ENCODE data around the gene CNTN6.
A peak's percentile ranks its signal among the peaks of the same experiment; 100 is the strongest.

Gene CNTN6

DNA sequence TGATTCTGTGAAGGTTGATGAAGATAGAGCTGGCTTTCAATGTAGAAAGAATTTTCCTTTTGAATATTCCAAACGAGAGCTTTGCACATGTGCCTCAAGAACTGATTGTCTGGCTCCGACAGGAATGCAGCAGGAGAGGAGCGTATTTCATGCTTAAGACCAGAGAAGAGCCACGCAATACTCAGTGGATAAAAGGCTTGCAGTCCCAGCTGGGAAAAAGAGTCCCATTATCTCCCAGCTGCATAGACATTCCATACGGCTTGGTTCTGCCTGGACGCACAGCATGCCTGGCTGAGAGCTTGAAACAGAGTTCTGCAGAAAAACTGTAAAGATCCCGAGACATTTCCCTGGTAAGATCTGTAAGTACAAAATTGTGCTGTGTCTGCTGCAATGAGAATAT, at the start of gene CNTN6:
CNTN6 (plus strand) TSS at position 254 of the 400 bp plus-strand sequence. CDS start 54,985 bp downstream, outside the sequence.
- DNase-seq: peak; percentile 15

DNA sequence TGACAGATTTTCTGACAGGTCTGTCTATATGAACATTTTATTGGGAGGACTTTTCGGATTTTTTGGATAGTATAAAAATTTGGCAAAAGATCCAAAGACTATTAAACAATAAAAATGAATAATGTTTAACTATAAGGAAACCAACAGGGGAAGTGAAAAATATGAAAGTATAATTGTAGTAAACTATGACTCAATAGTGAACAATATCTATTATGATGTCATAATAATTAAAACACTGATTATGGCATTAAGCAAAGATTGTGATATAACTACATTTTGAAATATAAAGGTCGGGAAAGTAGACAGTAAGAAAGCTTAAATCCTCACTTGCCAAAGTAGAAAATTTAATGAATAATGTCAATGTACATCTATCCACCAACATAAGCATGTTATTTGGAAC, 44.3 kb upstream of the CNTN6 start:
- DNase-seq: no peak

DNA sequence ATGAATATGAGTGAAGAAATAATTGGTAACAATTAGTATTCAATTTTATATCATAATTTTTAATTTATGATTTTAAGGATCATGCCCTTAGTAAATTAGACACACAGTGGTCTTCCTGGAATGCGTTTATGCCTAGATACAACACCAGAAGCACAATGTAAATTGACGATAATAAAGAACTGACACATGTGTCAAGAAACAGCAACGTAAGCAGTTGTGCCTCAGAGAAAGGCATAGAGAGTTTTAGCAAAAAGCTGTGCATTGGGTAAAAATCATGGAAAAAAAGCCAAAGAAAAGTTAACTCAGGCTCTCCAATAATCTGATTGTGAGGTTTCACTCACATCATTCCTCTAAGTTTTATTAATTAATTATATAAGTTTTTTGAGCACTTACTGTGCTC, 37.0 kb upstream of the CNTN6 start:
- DNase-seq: no peak

DNA sequence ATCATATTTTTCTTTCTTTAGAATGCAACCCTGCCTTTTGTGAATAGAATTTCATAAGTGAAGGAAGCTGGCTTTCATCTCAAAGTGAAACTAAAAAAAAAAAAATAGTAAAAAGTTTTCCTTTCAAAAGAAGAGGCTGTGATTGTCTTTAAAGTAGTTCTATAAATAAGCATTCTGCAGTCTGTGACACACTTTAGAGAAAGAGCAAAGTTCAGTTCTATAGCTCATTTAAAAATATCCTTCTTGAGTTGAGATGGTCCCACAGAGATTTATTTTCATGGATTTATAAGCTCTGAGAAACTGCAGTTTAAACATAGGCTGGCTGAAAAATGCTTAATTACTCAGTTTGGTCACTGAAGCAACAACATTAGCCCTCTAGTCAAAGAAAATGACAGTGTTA, 36.1 kb upstream of the CNTN6 start:
- no peak for DNase-seq

DNA sequence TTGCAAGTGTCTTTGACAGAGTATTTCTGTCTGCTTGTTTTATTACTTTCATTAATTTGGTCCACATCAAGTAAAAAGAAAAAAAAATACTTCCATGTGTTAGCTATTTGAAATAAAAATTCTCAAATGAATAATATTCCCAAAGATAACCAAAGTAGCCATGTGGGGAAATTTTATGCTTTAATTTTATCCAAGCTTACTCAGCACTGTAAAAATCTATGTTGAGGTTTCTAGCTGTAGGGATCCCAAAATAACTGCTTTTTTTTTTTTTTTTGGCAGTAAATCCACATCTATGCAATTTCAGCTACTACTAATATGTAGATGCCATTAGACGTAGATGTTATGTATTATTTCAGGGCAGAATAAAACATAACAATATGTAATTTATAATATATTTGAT, 35.4 kb upstream of the CNTN6 start:
- DNase-seq: no peak

DNA sequence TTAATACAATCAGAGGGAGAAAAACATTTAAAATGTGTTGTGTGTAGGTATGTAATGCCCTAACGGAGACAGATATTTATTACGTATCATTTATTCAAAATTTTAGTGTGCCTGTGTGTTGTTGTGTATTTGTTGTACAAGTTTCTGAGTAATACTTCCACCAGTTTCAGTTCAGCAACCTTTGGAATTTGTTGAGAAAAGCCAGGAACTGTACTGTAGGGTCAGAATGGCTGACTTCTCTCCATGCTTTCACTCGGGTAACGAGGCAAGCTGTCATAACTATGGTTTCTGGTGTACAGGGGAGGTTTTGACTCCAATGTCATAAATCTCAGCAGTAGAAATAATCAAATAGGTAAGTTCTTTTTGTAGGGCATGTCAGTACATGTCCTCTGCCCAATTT, 23.8 kb upstream of the CNTN6 start:
- no peak for DNase-seq

DNA sequence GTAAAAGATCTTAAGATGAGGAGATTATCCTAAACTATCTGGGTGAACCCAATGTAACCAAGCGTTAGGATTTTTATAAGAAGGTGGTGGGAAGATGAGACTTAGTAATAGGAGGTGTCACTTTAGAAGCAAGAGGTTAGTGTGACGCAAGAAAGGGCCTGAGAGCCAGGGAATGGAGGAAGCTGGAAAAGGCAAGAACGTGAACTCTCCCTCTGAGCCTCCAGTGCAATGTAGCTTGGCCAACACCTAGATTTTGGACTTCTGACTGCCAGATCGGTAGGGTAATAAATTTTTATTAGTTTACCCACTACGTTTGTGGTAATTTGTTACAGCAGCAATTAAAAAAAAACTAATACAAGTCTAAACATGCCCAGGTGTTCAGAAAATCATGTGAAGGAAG, 20.8 kb upstream of the CNTN6 start:
- no peak for DNase-seq

DNA sequence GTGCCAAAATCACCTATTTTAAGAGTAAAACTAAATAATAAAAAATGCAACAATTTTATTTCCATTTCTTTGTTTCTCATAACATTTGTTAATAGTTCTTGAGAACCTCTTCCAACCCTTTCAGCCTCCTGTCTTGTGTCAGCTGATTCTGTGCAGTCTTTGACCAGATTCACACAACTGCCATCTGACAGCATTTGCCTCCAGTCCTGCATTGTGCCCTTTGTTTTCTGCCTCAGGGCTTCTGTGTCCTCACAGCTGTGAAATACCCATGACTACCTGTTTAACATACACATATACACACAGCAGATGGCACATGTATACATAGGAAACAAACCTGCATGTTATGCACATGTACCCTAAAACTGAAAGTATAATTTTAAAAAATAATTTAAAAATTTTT, 13.2 kb upstream of the CNTN6 start:
- DNase-seq: no peak

DNA sequence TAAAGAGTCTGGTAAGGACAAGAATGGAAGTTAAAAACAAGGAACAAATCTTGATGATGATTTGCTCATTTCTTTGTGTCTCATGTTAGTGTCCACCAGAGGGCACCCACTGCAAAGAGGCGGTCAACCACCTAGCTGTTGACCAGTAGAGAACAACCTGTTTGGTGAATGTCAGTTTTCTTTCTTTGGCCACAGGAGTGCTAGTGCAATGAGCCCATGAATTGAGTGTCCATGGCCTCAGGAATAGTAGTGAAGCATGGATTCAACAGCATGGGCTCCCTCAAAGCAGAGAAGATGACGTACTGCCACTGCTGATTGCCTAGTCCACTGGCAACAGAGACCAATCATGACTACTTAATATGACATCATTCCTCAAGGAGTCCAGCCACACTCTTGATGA, 10.7 kb upstream of the CNTN6 start:
- no peak for DNase-seq

DNA sequence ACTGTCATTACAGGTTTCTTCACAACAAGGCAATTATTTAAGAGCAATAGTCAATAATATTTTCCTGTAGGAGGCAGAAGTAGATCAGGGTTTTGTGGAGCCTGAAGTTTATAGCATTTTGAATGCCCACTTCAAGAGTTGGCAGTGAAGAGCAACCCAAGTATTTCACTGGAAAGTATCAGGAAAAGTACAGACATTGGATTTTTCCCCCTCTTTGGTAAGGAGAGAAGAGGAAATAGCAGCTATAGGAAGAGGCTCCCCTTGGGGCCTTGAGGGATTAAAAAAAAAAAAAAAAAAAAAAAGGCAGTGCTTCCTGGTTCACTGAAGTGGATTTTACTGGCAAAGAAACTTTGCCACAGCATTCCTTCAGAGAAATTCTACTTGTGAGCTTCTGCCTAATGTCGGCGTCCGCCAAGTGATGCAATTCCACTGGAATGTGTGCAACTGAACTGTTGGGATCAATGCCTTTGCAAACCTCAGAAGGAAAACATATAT, 5.7 kb upstream of the CNTN6 start:
- no peak for DNase-seq

DNA sequence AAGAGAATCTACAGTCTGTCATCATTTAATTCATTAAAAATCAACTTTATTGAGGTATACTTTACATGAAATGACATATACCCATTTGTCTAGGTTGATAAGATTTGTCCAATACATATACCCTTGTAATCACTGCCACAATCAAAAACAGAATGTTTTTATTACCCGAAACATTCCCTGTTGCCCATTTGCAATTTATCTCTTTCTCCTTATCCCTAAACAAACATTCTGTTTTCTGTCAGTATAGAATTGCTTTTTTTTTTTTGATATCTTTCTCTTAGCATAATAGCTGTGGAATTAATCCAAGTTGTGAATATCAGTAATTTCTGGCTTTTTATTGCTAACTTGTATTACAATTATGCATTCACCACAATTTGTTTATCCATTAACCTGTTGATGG, 4.3 kb upstream of the CNTN6 start:
- no peak for DNase-seq

DNA sequence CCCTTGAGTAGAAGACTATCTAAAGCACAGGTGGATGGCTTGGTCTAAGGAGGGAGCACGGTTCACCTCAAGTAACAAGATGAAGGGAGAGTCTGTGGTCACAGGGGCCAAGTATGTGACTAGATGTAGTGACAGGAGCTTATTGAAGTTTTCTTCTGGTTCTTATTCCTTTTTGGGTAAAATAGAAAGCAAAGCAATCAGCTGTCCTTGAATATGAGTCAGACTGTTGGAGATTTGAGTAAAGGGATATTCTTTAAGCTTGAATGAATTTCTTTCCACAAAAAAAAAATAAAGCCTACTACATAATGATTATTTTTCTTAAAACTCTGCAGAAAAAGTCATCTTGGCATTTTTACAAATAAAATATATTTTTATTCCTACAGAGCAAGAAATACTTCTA, 1.5 kb upstream of the CNTN6 start:
- DNase-seq: no peak

DNA sequence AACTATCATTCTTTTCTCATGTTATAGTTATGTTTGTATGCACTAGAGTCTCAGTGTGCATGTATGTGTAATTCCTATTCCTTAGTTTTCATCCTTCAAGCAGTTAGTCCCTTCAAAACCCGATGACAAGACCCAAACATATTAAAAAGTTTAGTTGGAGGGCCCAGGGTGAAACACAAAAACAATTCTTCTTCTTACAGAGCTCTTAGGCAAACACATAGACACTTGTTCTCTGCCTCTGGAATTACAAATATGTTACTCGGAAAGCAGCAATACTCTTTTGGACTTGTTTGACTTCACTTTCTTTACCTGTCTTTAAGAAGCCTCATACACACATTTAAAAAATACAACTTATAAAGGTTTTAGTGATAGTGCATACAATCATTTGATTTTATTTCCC, 763 bp upstream of the CNTN6 start:
- no peak for DNase-seq

DNA sequence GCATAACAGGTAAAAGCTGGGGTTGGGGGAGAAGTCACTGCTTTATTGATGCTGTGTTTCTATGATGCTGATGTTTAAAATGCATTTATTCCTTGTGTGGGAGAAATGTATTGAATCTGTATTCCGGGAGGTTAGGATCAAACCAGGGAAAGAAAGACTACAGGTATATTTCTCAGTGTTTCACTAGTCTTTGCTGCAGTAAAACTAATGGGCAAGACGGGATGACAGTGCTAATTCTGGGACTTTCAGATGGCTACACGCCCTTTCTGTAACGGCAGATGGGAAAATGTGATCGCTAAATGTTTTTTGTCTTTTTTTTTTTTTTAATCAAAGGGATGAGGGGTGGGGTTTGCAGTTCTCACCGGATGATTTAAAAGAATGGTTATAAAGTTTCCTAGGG, 393 bp downstream of the CNTN6 start:
- no peak for DNase-seq

DNA sequence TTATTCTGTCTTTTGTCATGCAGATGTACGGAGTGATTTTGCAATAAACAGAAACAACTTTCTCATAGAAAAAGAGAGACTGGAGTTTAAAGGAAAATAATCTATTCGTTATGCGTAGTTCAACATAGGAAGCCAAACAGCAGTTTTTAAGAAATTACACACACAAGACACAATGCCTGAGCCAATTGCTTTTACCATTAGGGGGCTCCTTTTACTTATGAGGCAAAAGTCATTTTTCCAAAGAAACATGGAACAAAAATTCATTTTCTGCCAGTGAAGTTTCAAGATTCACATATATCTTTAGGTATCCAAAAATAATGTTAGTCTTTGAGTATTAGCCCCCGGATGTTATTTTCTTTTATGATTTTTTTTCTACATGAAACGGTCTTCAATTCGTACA, 10.7 kb downstream of the CNTN6 start:
- no peak for DNase-seq

DNA sequence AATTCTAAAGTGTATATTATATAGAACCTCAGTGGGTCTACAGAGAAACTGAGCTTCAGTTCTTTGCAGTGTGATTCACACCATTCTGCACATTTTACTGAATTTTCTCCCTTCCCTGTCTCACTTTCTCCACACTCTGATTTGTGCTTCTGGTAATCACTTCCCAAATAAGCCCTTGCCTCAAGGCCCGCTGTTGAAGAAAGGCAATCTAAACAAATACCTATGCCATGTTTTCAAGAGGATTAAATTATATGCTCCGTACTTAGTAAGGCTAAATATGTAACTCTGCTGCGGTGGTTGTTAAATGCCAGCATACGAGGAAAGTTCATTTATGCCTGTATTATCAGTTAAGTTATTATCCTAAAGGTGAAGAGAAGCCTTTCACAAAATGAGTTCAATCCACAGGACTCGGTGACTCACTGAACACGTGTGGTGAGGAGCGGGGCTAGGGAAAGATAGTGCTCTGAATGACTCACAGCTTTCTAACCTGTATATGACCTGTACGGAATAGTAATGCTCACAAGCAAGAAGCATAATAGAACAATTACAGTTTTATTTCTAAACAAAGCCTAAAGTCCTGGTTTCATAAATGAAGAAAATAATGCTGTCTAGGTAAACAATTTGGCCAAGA, 25.1 kb downstream of the CNTN6 start:
- no peak for DNase-seq

DNA sequence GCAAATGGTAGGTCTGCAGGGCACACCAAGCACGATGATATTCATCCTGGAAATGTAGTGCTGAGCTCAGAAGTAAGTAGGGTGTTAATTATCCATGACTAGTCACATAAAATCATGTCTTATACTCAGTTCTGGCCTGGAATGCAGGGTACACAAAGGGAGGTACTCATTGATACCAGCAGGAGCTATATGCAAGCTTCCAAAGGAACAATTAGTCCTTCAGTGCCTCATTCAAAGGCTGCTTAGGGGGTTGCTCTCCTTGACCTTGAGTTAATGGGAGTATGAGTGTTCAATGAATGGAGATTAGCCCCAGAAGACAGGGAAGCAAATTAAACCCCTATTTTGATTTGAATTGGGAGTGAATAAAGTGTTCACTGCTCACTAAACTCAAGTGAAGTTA, 38.3 kb downstream of the CNTN6 start:
- no peak for DNase-seq

DNA sequence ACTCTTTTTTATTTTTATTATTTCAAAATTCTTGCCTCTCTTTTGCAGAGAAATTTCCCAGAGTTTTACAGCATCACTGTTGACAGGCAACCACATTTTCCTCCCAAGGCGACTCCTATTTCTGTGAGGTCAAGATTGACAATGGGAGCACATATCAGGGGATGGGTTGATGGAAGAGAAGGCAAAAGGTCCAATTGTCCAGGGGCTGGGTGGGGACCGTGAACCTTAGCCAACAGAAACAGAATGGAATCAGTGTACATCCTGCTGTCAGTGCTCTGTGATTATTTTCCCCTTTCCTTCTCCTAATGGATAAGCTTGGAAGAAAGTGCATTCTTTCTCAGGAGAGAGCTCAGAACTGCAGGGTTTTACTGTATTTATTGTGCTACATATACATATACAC, 42.4 kb downstream of the CNTN6 start:
- DNase-seq: no peak

DNA sequence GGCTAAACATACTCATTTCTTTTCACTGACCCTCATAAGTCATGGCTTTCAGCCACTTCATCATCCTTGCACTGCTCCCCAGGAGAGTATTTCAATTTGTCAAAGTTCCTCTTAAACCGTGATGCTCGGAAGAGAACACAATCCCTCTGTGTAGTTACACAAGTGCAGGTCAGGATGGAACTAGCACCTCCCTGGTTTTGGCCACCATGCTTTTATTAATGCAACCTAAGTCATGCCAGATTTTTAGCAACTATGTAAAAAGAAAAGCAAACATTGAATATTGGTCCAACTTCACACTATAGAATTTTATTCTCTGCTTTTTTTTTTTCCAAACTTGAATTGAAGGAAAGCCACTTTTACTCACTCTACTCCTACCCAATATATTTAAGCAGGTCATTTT, 45.2 kb downstream of the CNTN6 start:
- DNase-seq: no peak

DNA sequence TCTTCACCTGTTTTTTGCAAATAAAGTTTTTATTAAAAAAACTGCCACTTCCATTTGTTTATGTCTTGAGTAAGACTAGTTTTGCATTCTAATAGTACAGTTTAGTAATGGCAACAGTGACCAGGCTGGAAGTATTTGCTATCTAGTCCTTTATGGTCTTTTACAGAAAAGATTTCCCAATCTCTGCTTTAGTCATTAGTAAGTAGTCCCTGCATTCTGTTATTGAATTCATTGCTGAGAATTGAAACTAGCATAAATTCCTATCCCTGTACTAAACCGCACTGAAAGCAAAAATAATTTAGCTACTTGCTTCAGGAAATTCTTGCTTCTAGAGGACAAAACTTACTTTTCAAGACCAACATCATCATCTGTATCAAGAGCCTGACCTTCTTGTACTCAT, 46.2 kb downstream of the CNTN6 start:
- DNase-seq: no peak

DNA sequence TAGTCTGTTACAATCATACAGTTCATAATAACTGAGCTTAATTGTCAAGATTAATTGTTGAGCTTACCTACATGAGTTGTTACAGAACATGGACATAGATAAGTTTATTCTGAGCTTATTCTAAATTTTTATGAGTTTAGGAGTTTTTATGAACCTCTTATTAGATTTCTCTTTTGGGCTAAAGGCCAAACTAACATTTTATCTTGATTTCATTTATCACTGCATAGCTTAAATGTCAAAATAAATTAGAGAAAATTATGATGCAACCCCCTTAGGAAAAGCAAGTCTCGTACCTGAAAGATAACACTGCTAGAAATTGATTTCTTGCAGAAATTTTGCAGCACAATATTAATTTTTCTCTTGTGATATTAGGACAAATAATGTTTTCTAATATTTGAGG, 54.5 kb downstream of the CNTN6 start:
- no peak for DNase-seq

DNA sequence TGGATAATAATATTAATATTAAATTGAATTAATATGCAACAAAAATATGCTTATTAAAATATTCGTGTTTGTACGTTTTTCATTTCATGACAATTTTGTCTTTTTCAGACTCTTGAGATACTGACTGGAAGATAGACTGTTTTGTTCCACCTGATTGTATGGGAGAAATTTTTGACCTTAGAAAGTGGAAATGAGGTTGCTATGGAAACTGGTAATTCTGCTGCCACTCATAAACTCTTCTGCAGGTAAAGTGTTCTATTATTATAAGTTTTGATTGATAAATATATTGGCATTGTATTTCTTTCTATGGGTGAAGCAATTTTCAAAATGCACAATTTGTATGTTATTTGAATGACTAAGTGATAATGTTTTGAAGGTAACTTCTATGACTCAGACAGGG, 55.0 kb downstream of the CNTN6 start:
- DNase-seq: no peak

DNA sequence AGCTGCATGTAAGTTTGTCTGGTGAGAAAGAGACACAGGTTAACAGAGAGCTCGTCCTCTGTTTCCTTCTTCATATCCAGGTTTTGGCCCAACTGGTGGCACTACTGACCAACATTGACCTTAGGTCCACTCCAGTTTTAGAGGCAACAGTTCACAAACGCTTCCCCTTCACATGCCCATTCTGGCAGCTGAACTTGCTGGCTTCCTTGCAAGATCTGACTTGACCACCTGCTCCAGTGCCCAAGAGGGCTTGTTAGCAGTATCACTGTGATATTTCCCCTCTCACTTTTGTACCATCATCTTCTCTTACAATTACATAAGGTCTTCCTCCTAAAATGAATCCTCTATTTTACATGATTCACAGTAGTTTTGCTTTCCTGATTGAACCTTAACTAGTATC, 71.3 kb downstream of the CNTN6 start:
- DNase-seq: no peak

DNA sequence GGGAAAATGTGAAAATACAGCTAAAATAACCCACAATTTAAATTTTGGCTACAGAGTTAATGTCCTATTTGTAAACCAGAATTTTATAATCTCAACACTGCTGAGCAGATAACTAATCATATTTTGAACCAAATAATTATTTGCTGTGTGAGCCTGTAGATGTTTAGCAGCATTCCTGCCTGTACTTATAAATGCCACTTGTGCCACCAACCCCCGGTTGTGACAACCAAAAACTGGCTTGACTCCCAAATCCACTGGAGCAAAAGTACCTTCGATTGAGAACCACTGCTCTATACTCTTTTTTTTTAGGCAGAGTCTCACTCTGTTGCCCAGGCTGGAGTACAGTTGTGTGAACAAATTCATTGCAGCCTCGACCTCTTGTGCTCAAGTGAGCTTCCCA, 78.5 kb downstream of the CNTN6 start:
- DNase-seq: no peak

DNA sequence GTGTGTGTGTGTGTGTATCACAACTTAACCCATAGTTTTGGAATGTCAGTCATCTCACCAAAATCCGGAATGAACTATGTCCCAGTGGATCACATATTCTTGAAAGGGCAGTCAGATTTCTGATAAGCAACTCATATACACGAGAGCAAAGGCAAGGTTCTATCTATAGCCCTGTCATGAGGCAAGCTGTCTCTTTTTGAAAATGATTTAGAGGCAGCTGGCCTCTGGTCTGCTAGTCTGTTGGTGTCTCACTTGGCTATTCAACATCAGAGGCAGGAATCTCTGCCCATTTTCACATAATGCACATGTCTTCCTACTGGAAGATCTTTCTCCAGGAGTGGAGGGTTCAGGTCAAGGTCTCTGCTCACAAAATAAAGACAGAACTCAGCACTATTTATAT, 79.8 kb downstream of the CNTN6 start:
- no peak for DNase-seq

DNA sequence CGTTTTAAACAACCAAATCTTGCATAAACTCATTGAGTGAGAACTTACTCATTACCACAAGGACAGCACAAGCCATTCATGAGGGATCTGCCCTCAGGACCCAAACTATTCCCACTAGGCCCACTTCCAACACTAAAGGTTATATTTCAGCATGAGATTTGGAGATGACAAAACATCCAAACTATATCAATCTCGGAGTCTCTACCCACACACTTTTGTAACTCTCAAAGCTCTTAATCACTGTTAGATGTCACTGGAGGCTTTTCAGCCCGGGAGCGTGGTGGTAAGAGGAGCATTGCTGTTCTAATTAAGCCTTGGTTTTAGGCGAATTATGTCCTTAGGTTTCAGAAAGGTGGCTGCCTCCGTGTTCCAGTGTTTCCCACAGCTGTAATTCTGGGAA, 86.3 kb downstream of the CNTN6 start:
- no peak for DNase-seq

Measured in NCI-H187 treated with DMSO at 0.1 percent for 48 hours (cell line).